GM23338 (cell line): ENCODE data around the gene CABLES1.

Source experiments
- EZH2 ChIP-seq: fragments of 200-600 bp; sonication (generic); IDR thresholded peaks from one replicate; pipeline ENCODE4 v1.8.0; 2017; ENCODE audit warnings: antibody characterized with exemption, mild to moderate bottlenecking, low read depth; ENCODE audit not compliant: unreplicated experiment
- EZH2phosphoT487 ChIP-seq: fragments of 200-600 bp; sonication (generic); IDR thresholded peaks from one replicate; pipeline ENCODE4 v1.8.1; 2018; ENCODE audit warnings: antibody characterized with exemption; ENCODE audit not compliant: unreplicated experiment
- NANOG ChIP-seq: IDR thresholded peaks from 2 replicates; pipeline ENCODE4 v1.6.1; 2016; ENCODE audit warnings: antibody characterized with exemption, borderline replicate concordance
- POLR2AphosphoS5 ChIP-seq: IDR thresholded peaks from 2 replicates; pipeline ENCODE4 v1.6.1; 2016; ENCODE audit warnings: antibody characterized with exemption, low read depth
- REST ChIP-seq: IDR thresholded peaks from one replicate; pipeline ENCODE4 v1.6.1; 2018; ENCODE audit warnings: antibody characterized with exemption; ENCODE audit not compliant: unreplicated experiment
- TF ChIP-seq, protein P1 (sequence below), 2 experiments: fragments of 200-600 bp in 1 of 2; sonication (generic) in 1 of 2; conservative IDR thresholded peaks; 2 replicates each; pipeline versions ENCODE4 v1.5.1 to v1.6.1; 2016 to 2017; ENCODE audit warnings: antibody characterized with exemption in 2 of 2, low read depth in 2 of 2, mild to moderate bottlenecking in 2 of 2, moderate library complexity in 1 of 2

DNA sequence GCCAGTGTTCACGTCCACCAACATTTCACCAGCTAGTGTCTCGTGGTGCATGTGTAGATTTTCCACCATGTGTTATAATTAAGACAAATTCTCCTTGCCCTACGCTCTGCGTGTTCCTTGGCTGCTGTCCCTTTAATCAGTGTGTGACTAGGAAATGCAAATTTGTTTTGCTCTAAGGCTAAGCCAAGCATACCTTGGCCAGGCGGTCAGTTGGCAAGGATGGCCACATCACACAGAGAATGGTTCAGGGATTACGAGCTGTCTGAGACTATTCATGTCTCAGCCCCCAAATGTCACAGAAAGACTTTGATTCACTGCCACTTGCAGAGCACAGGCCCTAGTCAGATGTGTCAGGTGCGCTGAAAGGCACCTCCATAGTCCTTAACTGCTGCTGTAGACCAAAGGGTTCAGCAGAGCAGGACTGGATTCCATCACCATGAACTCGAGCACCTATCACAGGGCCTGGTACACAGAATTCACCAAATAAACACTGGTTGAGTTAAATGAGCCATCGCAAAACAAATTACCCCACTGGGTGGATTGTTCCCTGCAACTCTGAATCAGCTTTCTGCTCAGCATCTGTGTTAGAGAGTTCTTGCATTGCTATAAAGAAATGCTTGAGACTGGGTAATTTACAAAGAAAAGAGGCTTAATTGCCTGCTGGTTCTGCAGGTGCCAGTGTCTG lies 128.4 kb downstream of the CABLES1 start:
- TF ChIP-seq NANOG (no peak), EZH2 (no peak), POLR2AphosphoS5 (no peak), EZH2phosphoT487 (no peak), REST (no peak)
- TF ChIP-seq, protein P1, sequence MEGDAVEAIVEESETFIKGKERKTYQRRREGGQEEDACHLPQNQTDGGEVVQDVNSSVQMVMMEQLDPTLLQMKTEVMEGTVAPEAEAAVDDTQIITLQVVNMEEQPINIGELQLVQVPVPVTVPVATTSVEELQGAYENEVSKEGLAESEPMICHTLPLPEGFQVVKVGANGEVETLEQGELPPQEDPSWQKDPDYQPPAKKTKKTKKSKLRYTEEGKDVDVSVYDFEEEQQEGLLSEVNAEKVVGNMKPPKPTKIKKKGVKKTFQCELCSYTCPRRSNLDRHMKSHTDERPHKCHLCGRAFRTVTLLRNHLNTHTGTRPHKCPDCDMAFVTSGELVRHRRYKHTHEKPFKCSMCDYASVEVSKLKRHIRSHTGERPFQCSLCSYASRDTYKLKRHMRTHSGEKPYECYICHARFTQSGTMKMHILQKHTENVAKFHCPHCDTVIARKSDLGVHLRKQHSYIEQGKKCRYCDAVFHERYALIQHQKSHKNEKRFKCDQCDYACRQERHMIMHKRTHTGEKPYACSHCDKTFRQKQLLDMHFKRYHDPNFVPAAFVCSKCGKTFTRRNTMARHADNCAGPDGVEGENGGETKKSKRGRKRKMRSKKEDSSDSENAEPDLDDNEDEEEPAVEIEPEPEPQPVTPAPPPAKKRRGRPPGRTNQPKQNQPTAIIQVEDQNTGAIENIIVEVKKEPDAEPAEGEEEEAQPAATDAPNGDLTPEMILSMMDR (conservative IDR thresholded peaks at IDR 0.05; ENCODE audit: low read depth in 2 of 2): no peak
